Common myeloid progenitor, CD34-positive (primary cell): ENCODE data around the gene DNAJA3.

Experiments used
- CTCF ChIA-PET: fragments of 350-600 bp; sonication (Branson Sonifier 250); formaldehyde crosslinking; loops from one replicate; lab custom pipeline; 2021; ENCODE audit warnings: antibody characterized with exemption; lab: Charles Lee
- POLR2A ChIA-PET: fragments of 350-600 bp; sonication (Branson Sonifier 250); formaldehyde crosslinking; loops from one replicate; lab custom pipeline; 2021; ENCODE audit warnings: antibody characterized with exemption; lab: Charles Lee
- DNase-seq, 3 donors: peaks; one replicate each; pipeline versions ENCODE4 v3.0.0 to v3.0.0-alpha.2; 2013
- H3K27ac ChIP-seq, 2 experiments: 1 replicate in 1 of 2; 2 replicates in 1 of 2; pipeline ENCODE4 v1.7.0; 2013; ENCODE audit warnings: inconsistent platforms in 2 of 2, low read length in 2 of 2, mild to moderate bottlenecking in 2 of 2, low read depth in 1 of 2, moderate library complexity in 1 of 2; ENCODE audit not compliant: severe bottlenecking in 2 of 2, insufficient read depth in 1 of 2, poor library complexity in 1 of 2
- H3K27me3 ChIP-seq, 5 experiments: replicated peaks in 2 of 5; 1 replicate in 3 of 5; 2 replicates in 2 of 5; pipeline versions ENCODE4 v1.6.1 to v1.7.0; 2013; ENCODE audit warnings: low read length in 4 of 5, mild to moderate bottlenecking in 2 of 5, moderate library complexity in 2 of 5, inconsistent platforms in 1 of 5; ENCODE audit not compliant: insufficient read depth in 5 of 5, control insufficient read depth in 4 of 5
- H3K36me3 ChIP-seq, 4 experiments: 1 replicate in 2 of 4; 2 replicates in 2 of 4; pipeline versions ENCODE4 v1.6.1 to v1.7.0; 2013; ENCODE audit warnings: low read length in 3 of 4, control low read depth in 1 of 4, mild to moderate bottlenecking in 1 of 4; ENCODE audit not compliant: control insufficient read depth in 4 of 4, insufficient read depth in 4 of 4
- H3K4me1 ChIP-seq, 4 experiments: 1 replicate in 3 of 4; 2 replicates in 1 of 4; pipeline versions ENCODE4 v1.6.1 to v1.7.1; 2013; ENCODE audit warnings: low read length in 3 of 4, mild to moderate bottlenecking in 3 of 4, control low read depth in 1 of 4, inconsistent platforms in 1 of 4, moderate library complexity in 1 of 4; ENCODE audit not compliant: control insufficient read depth in 4 of 4, insufficient read depth in 4 of 4; ENCODE audit errors: control extremely low read depth in 1 of 4
- H3K4me3 ChIP-seq, 7 experiments: 1 replicate in 4 of 7; 2 replicates in 3 of 7; pipeline versions ENCODE4 v1.5.1 to v1.7.0; 2013; ENCODE audit warnings: mild to moderate bottlenecking in 7 of 7, low read length in 6 of 7, moderate library complexity in 6 of 7, inconsistent platforms in 2 of 7, low read depth in 2 of 7, control low read depth in 1 of 7; ENCODE audit not compliant: insufficient read depth in 4 of 7, control insufficient read depth in 1 of 7; ENCODE audit errors: extremely low read depth in 1 of 7
- H3K9me3 ChIP-seq, 5 experiments: 1 replicate in 4 of 5; 2 replicates in 1 of 5; pipeline versions ENCODE4 v1.6.1 to v1.7.1; 2013; ENCODE audit warnings: low read length in 4 of 5, mild to moderate bottlenecking in 2 of 5, inconsistent platforms in 1 of 5, low read depth in 1 of 5, moderate library complexity in 1 of 5; ENCODE audit not compliant: control insufficient read depth in 4 of 5, insufficient read depth in 2 of 5; ENCODE audit errors: control extremely low read depth in 1 of 5
- WGBS: methylation state at CpG from one replicate; pipeline ENCODE4 v1.1.5; 2013; ENCODE audit not compliant: insufficient coverage; 5-methylcytosine and 5-hydroxymethylcytosine counted together

Gene DNAJA3

DNA sequence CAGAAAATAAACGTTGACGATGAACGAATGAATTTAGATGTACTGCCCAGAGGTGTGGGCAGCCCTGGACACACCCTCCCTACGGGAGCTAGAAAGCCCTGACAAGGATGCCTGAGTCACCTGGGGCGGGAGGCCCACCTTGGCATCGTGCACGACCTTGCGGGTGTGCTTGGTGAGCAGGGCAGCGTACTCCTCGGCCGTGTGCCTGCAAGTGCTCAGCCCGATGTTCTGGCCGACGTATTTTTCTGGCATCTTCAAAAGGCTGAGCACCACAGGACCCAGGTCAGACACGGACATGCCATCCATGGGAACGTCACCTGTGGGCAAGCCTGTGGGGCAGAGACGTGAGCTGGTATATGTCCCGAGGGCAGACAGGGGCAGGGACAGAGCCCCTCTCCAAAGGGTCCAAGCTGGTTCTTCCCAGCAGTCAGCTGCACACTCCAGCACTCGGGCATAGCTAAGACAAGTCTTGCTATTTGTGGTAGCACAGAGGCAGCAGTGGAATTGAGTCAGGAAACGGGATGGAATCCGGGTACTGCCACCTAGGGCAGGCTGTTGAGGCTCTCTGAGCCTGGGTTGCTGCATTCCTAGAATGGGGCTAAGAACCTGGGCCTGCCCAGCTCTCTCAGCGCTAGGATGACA lies 38.0 kb downstream of the DNAJA3 start:
- Histone ChIP-seq H3K4me1 (peaks cover 0 to 8% (median 6%) of the 10 kb centered on the region in 4 experiments), H3K27me3 (no peaks in the 10 kb centered on the region), H3K4me3 (no peak overlapping the region), H3K9me3 (no peaks in the 10 kb centered on the region), H3K36me3 (peaks cover 11 to 66% (median 51%) of the 10 kb centered on the region in 4 experiments), H3K27ac (no peak overlapping the region)
- no peak for DNase-seq
- ChIA-PET CTCF (interaction anchor here (0.8 to 1.3 kb wide), 4 partner anchors 9 to 61 kb away, joined by 3 to 7 read pairs (median 4); no protein-coding TSS in a partner anchor), POLR2A (no interaction called here)
- 98% methylated on average over 22 of the region's 22 CpGs for WGBS

DNA sequence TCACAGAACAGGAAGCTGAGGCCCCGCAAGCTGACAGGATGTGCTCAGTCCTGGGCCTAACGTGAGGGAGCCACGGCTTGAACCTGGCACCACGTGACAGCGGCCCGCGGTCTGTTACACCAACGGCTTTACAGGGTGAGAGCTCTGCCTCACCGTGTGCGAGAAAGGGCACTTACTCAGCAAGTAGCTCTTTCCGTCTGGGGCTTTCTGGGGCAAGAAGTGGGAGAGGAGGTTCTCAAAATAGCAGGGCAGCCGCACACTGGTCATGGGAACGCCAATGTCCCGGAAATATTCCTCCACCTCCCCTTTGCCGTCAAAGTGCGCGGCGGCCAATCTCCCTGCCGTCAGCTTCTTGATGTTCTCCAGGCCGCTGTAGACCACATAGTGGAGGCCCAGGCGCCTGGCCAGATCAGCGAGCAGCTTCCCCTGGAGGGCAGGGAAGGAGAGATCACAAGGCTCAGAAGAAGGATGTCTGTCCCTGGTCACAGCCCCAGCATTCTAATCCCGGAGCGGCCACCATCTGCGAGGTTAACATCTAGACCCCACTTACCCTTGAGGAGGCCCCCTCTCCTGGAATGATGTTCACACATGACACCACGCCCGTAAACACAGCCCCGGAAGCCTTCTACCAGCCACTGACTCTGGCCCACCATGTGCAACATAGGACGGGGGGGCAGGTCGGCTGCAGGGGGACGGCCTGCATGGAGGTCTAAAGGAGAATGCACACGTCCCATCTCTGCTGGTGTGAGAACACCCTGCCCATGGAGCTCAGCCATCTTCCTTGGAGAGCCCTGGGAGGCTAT lies 40.5 kb downstream of the DNAJA3 start:
- no peaks in the 10 kb centered on the region for H3K9me3 ChIP-seq
- no peaks in the 10 kb centered on the region for H3K4me1 ChIP-seq
- DNase-seq: no peak
- no peak overlapping the region for H3K4me3 ChIP-seq
- no peak overlapping the region for H3K27ac ChIP-seq
- POLR2A ChIA-PET: no interaction called here
- WGBS: 96% methylated on average over 28 of the region's 32 CpGs
- CTCF ChIA-PET: interaction anchor here (1.2 to 2.1 kb wide), 2 partner anchors 10 to 14 kb away, joined by 3 to 4 read pairs; partner anchors contain the start of gene HMOX2
- no peaks in the 10 kb centered on the region for H3K27me3 ChIP-seq
- peaks cover 13 to 61% (median 52%) of the 10 kb centered on the region in 4 experiments for H3K36me3 ChIP-seq

DNA sequence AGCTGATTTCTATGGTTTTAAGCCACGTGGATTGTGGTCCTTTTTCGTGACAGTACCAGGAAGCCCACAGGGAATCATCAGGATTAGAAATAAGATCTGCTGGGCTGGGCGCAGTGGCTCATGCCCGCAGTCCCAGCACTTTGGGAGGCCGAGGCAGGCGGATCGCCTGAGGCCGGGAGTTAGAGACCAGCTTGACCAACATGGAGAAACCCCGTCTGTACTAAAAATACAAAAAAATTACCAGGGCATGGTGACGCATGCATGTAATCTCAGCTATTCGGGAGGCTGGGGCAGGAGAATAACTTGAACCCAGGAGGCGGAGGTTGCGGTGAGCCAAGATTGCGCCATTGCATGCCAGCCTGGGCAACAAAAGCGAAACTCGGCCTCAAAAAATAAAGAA lies 42.2 kb downstream of the DNAJA3 start:
- Histone ChIP-seq H3K27ac (no peak overlapping the region), H3K27me3 (no peaks in the 10 kb centered on the region), H3K9me3 (no peaks in the 10 kb centered on the region), H3K36me3 (peaks cover 13 to 52% (median 43%) of the 10 kb centered on the region in 4 experiments), H3K4me1 (peaks cover 0 to under 1% (median 0%) of the 10 kb centered on the region in 4 experiments), H3K4me3 (no peak overlapping the region)
- 97% methylated on average over 16 of the region's 16 CpGs for WGBS
- no peak for DNase-seq
- POLR2A ChIA-PET: no interaction called here
- CTCF ChIA-PET: interaction anchor here (1.0 kb wide), 1 partner anchor 9 kb away, joined by 3 read pairs; no protein-coding TSS in a partner anchor

DNA sequence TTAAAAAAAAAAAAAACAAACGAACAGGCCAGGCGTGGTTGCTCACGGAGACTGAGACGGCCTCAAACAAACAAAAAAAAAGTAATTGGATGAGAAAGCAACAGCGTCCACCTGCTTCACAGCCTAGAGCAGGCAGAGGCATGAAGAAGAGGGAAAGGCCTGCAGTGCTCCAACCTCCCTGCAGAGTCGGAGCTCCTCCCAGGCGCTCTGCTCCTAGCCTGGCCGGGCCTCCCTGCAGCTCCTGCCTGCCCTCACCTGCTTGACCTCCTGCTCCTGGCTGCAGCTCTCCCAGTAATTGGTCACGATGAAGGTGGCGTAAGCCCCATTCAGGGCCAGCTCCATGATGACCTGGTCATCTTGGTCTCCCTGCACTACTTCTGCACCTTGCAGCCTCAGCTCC lies 43.3 kb downstream of the DNAJA3 start:
- Histone ChIP-seq H3K9me3 (no peaks in the 10 kb centered on the region), H3K27me3 (no peaks in the 10 kb centered on the region), H3K4me1 (peaks cover 0 to 8% (median 7%) of the 10 kb centered on the region in 4 experiments), H3K4me3 (no peak overlapping the region), H3K27ac (no peak overlapping the region), H3K36me3 (peaks cover 13 to 42% (median 33%) of the 10 kb centered on the region in 4 experiments)
- WGBS: 100% methylated on average over 5 of the region's 10 CpGs
- CTCF ChIA-PET: interaction anchor here (1.0 to 1.1 kb wide), 2 partner anchors 9 to 36 kb away, joined by 3 read pairs; no protein-coding TSS in a partner anchor
- DNase-seq: no peak
- POLR2A ChIA-PET: no interaction called here

DNA sequence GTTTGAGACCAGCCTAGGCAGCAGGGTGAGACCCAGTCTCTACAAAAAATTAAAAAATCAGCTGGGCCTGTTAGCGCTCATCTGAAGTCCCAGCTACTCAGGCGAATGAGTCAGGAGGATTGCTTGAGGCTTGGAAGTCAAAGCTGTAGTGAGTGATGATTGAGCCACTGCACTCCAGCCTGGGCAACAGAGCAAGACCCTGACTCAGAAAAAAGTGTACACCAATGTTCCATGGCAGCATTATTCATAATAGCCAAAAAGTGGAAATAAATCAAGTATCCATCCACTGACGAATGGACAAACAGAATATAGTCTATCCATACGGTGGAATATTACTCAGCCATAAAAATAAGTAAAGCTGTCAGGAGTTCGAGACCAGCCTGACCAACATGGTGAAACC lies 46.2 kb downstream of the DNAJA3 start:
- DNase-seq: no peak
- WGBS: 100% methylated on average over 2 of the region's 5 CpGs
- no peaks in the 10 kb centered on the region for H3K27me3 ChIP-seq
- H3K36me3 ChIP-seq: peaks cover 5 to 17% (median 12%) of the 10 kb centered on the region in 4 experiments
- ChIA-PET POLR2A (no interaction called here), CTCF (interaction anchor here (0.6 to 1.7 kb wide), 4 partner anchors 8 to 959 kb away, joined by 3 to 4 read pairs (median 4); no protein-coding TSS in a partner anchor)
- no peaks in the 10 kb centered on the region for H3K9me3 ChIP-seq
- no peak overlapping the region for H3K27ac ChIP-seq
- peaks cover 2 to 30% (median 28%) of the 10 kb centered on the region in 4 experiments for H3K4me1 ChIP-seq
- no peak overlapping the region for H3K4me3 ChIP-seq

DNA sequence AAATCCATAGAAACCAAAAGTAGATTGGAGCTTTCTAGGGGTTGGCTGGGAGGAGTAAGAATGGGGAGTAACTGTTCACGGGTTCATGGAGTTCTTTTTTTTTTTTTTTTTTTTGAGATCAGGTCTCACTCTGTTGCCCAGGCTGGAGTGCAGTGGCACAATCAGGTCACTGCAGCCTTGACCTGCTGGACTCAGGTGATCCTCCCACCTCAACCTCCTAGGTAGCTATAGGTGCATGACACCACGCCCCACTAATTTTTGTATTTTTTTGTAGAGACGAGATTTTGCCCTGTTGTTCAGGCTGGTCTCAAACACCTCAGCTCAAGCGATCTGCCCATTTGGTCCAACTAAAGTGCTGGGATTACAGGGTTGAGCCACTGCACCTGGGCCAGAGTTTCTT lies 47.2 kb downstream of the DNAJA3 start:
- POLR2A ChIA-PET: no interaction called here
- CTCF ChIA-PET: interaction anchor here (1.4 to 1.7 kb wide), 2 partner anchors 9 to 14 kb away, joined by 3 to 4 read pairs; no protein-coding TSS in a partner anchor

More for the DNA sequence above, 47.2 kb downstream of the DNAJA3 start:
- no peak overlapping the region for H3K27ac ChIP-seq
- no peaks in the 10 kb centered on the region for H3K9me3 ChIP-seq
- H3K27me3 ChIP-seq: no peaks in the 10 kb centered on the region
- no peak for DNase-seq
- H3K36me3 ChIP-seq: peaks cover 3 to 15% (median 8%) of the 10 kb centered on the region in 4 experiments
- peaks cover 2 to 40% (median 35%) of the 10 kb centered on the region in 4 experiments for H3K4me1 ChIP-seq
- WGBS: 81% methylated on average over 3 of the region's 4 CpGs
- H3K4me3 ChIP-seq: no peak overlapping the region
